HEK293 (cell line): ENCODE measurements around the gene HLA-A.

ENCODE experiments used
- CTCF ChIA-PET: fragments of 350-600 bp; formaldehyde crosslinking; extraction: SDS; loops from one replicate; lab custom pipeline; 2021; ENCODE audit warnings: antibody characterized with exemption; lab: Yijun Ruan, JAX
- POLR2A ChIA-PET: fragments of 300-600 bp; formaldehyde crosslinking; extraction: SDS; loops from one replicate; lab custom pipeline; 2020; ENCODE audit warnings: antibody characterized with exemption, inconsistent platforms; lab: Yijun Ruan, JAX
- H3K27ac ChIP-seq: fragments of 200-500 bp; sonication (Bioruptor generic); 2 replicates; pipeline ENCODE4 v1.5.1; 2014; ENCODE audit warnings: low read depth, low read length, control low read depth, inconsistent platforms; ENCODE audit errors: extremely low read depth
- H3K36me3 ChIP-seq, 2 experiments: fragments of 200-500 bp in 1 of 2; sonication (Bioruptor generic) in 1 of 2; 1 replicate in 1 of 2; 2 replicates in 1 of 2; pipeline ENCODE4 v1.5.1; 2014 to 2017; ENCODE audit warnings: inconsistent platforms in 2 of 2, low read length in 2 of 2; ENCODE audit not compliant: control insufficient read depth in 2 of 2, insufficient read depth in 1 of 2
- H3K4me1 ChIP-seq: fragments of 200-500 bp; sonication (Bioruptor generic); 2 replicates; pipeline ENCODE4 v1.5.1; 2014; ENCODE audit warnings: mild to moderate bottlenecking, low read length, inconsistent platforms; ENCODE audit not compliant: control insufficient read depth, insufficient read depth
- H3K4me3 ChIP-seq: 2 replicates; pipeline ENCODE4 v1.5.1; 2011; ENCODE audit warnings: low read depth, mild to moderate bottlenecking, control low read depth, low read length, moderate library complexity
- H3K9me3 ChIP-seq: fragments of 200-500 bp; sonication (Bioruptor generic); 2 replicates; pipeline ENCODE4 v1.5.1; 2014; ENCODE audit warnings: low read depth, low read length, inconsistent platforms; ENCODE audit not compliant: control insufficient read depth, insufficient read depth
- BCL11B ChIP-seq: fragments of 450-650 bp; formaldehyde crosslinking; IDR thresholded peaks from 2 replicates; pipeline ENCODE4 v1.5.1; 2016; ENCODE audit warnings: low read depth, missing biosample characterization, missing genetic modification characterization
- HOXD13 ChIP-seq: sonication (generic); formaldehyde crosslinking; IDR thresholded peaks from 2 replicates; pipeline ENCODE4 v1.8.0; 2022; ENCODE audit warnings: missing genetic modification reagents, borderline replicate concordance
- KLF7 ChIP-seq: fragments of 450-650 bp; formaldehyde crosslinking; IDR thresholded peaks from 2 replicates; pipeline ENCODE4 v1.5.1; 2016; ENCODE audit warnings: missing biosample characterization, missing genetic modification characterization, borderline replicate concordance
- MZF1 ChIP-seq: fragments of 450-650 bp; formaldehyde crosslinking; IDR thresholded peaks from 2 replicates; pipeline ENCODE4 v1.5.1; 2017; ENCODE audit warnings: missing biosample characterization, missing genetic modification characterization, borderline replicate concordance
- REST ChIP-seq: fragments of 450-650 bp; formaldehyde crosslinking; IDR thresholded peaks from 2 replicates; pipeline ENCODE4 v1.5.1; 2016; ENCODE audit warnings: missing biosample characterization, missing genetic modification characterization
- SP3 ChIP-seq: fragments of 450-650 bp; formaldehyde crosslinking; IDR thresholded peaks from 2 replicates; pipeline ENCODE4 v1.5.1; 2016; ENCODE audit warnings: missing biosample characterization, missing genetic modification characterization
- TRIM28 ChIP-seq: IDR thresholded peaks from 2 replicates; pipeline ENCODE4 v1.6.1; 2011; ENCODE audit warnings: low read length, control low read depth, borderline replicate concordance
- YY1 ChIP-seq: fragments of 450-650 bp; formaldehyde crosslinking; IDR thresholded peaks from 2 replicates; pipeline ENCODE4 v1.5.1; 2018; ENCODE audit warnings: missing biosample characterization, missing genetic modification characterization
- ZBTB10 ChIP-seq: fragments of 450-650 bp; formaldehyde crosslinking; IDR thresholded peaks from 2 replicates; pipeline ENCODE4 v1.5.1; 2016; ENCODE audit warnings: missing biosample characterization, missing genetic modification characterization
- ZBTB20 ChIP-seq: fragments of 450-650 bp; formaldehyde crosslinking; IDR thresholded peaks from 2 replicates; pipeline ENCODE4 v1.5.1; 2016; ENCODE audit warnings: missing biosample characterization, missing genetic modification characterization
- ZNF184 ChIP-seq: fragments of 450-650 bp; IDR thresholded peaks from 2 replicates; pipeline ENCODE4 v1.5.1; 2018; ENCODE audit warnings: missing biosample characterization, mild to moderate bottlenecking, missing genetic modification characterization
- ZNF223 ChIP-seq: fragments of 450-650 bp; formaldehyde crosslinking; IDR thresholded peaks from 2 replicates; pipeline ENCODE4 v1.5.1; 2016; ENCODE audit warnings: missing biosample characterization, missing genetic modification characterization
- ZNF248 ChIP-seq: fragments of 450-650 bp; formaldehyde crosslinking; IDR thresholded peaks from 2 replicates; pipeline ENCODE4 v1.5.1; 2017; ENCODE audit warnings: missing biosample characterization, missing genetic modification characterization
- ZNF266 ChIP-seq: fragments of 450-650 bp; formaldehyde crosslinking; IDR thresholded peaks from 2 replicates; pipeline ENCODE4 v1.5.1; 2016; ENCODE audit warnings: missing biosample characterization, missing genetic modification characterization, low read depth
- ZNF501 ChIP-seq: fragments of 450-650 bp; formaldehyde crosslinking; IDR thresholded peaks from 2 replicates; pipeline ENCODE4 v1.5.1; 2016; ENCODE audit warnings: missing biosample characterization, missing genetic modification characterization
- ZNF768 ChIP-seq: fragments of 450-650 bp; formaldehyde crosslinking; IDR thresholded peaks from 2 replicates; pipeline ENCODE4 v1.5.1; 2018; ENCODE audit warnings: missing biosample characterization, mild to moderate bottlenecking, missing genetic modification characterization
- TF ChIP-seq, protein P1 (sequence below): fragments of 450-650 bp; formaldehyde crosslinking; IDR thresholded peaks from 2 replicates; pipeline ENCODE4 v1.5.1; 2016; ENCODE audit warnings: missing biosample characterization, missing genetic modification characterization

HLA-A gene

GRCh38 chr6:29953686-29954085, 11.4 kb downstream of the HLA-A start (continued):
- TF ChIP-seq ZNF768 (tag by site-specific recombination), result no peak
- TF ChIP-seq BCL11B (tag by site-specific recombination), result no peak

DNA sequence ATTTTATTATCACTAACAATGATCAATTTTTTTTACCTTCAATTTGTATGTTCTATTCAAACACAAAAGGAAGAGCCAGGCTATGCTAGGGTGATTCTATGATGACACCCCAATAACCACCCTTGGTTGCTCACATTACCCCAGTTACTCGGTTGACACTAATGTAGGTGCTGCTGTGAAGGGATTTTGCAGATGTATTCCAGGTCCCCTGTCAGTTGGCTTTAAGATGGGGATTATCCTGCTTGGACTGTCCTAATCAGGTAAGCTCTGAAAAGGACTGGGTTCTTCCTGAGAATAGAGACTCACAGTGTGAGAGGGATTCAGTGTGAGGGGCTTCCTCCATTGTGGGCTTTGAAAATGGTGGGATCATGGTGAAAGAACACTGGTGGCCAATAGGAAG, 11.9 kb downstream of the HLA-A start:
- no peak for TF ChIP-seq ZNF223
- TF ChIP-seq KLF7 (tag by site-specific recombination), result no peak
- TF ChIP-seq MZF1 (tag by site-specific recombination), result peak; percentile 57; the same call in 1 of the 2 replicates
- no peak for TF ChIP-seq SP3
- no peak for TF ChIP-seq ZNF501
- TF ChIP-seq, all 188 proteins: peak for 1
- Histone ChIP-seq H3K4me3 (no peak overlapping the region), H3K4me1 (no peaks in the 10 kb centered on the region), H3K27ac (no peak overlapping the region), H3K36me3 (no peaks in the 10 kb centered on the region), H3K9me3 (no peaks in the 10 kb centered on the region)
- ChIA-PET POLR2A (no interaction called here), CTCF (no interaction called here)

- Histone ChIP-seq H3K4me1 (no peaks in the 10 kb centered on the region), H3K9me3 (no peaks in the 10 kb centered on the region), H3K4me3 (no peak overlapping the region), H3K36me3 (no peaks in the 10 kb centered on the region), H3K27ac (no peak overlapping the region)
- TF ChIP-seq REST, result no peak
- TF ChIP-seq TRIM28, result no peak
- no peak for TF ChIP-seq YY1 (tag by site-specific recombination)
- no peak for TF ChIP-seq ZNF266 (tag by site-specific recombination)
- no peak for TF ChIP-seq ZBTB20 (tag by site-specific recombination)
- TF ChIP-seq BCL11B (tag by site-specific recombination), result no peak
- TF ChIP-seq, protein P1, sequence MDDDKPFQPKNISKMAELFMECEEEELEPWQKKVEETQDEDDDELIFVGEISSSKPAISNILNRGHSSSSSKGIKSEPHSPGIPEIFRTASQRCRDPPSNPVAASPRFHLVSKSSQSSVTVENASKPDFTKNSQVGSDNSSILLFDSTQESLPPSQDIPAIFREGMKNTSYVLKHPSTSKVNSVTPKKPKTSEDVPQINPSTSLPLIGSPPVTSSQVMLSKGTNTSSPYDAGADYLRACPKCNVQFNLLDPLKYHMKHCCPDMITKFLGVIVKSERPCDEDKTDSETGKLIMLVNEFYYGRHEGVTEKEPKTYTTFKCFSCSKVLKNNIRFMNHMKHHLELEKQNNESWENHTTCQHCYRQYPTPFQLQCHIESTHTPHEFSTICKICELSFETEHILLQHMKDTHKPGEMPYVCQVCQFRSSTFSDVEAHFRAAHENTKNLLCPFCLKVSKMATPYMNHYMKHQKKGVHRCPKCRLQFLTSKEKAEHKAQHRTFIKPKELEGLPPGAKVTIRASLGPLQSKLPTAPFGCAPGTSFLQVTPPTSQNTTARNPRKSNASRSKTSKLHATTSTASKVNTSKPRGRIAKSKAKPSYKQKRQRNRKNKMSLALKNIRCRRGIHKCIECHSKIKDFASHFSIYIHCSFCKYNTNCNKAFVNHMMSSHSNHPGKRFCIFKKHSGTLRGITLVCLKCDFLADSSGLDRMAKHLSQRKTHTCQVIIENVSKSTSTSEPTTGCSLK (tag by site-specific recombination), result no peak
- no peak for TF ChIP-seq HOXD13 (CRISPR knock-in tag)
- no peak for TF ChIP-seq ZBTB10
- TF ChIP-seq ZNF248, result no peak
- TF ChIP-seq ZNF184 (tag by site-specific recombination), result no peak
- CTCF ChIA-PET, result interaction anchor here (1.0 to 1.2 kb wide), 2 partner anchors 9 to 21 kb away, joined by 3 to 4 read pairs; no protein-coding TSS in a partner anchor
- POLR2A ChIA-PET, result interaction anchor here (1.0 kb wide), 1 partner anchor 9 kb away, joined by 3 read pairs; no protein-coding TSS in a partner anchor
Observed at GRCh38 chr6:29955783-29956182, 13.5 kb downstream of the HLA-A start.
